ENCODE data around the gene INPP5A.

DNA sequence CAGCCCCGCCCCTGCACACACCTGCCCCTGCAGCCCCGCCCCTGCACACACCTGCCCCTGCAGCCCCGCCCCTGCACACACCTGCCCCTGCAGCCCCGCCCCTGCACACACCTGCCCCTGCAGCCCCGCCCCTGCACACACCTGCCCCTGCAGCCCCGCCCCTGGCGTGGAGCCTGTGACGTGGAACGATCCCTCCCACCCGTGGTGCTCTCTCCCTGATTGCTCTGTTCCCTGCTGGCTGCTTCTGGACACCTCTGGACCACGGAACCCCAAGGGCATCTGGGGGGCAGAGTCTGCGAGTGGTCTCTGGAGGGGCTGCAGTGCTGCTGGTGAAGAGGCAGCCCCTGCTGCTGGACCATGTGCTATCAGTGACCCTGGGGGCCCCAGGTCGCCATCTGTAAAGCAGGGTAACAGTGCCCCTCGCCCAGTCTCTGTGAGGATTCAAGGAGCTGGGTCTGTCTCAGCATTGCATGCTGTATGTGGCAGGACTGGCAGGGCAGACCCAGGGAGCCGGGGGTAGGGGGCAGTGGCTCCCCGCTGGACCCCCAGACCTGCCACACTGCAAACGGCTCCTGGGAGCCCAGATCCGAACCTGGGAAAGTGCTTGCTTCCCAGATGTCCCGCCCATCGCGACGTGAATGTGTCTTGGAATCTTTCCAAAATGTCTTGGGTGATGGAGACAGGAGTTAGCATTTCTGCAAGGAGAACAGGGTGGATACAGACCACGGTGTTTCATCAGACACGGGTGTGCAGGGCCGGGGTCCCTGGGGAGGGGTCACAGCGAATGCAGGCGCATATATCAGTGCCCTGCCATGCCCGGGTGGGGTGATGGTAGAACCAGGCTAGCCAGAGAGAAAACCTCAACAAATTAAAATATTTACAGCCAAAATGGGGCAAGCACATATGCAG is 276.2 kb downstream of the INPP5A start:
- TF ChIP-seq ESRRG (CRISPR knock-in tag; IDR thresholded peaks at IDR 0.05) (no peak), ZFP3 (CRISPR knock-in tag; IDR thresholded peaks at IDR 0.05) (no peak), CSDC2 (CRISPR knock-in tag; IDR thresholded peaks at IDR 0.05) (no peak), RARB (CRISPR knock-in tag; IDR thresholded peaks at IDR 0.05) (no peak)

Measured in SK-N-SH treated with all-trans-retinoic acid at 6 μM for 48 hours (cell line).